Testis (tissue), 2 donors: Measurements from ENCODE around the gene RPTOR.

ENCODE experiments used
- POLR2A ChIP-seq: fragments of 450-650 bp; IDR thresholded peaks from one replicate; pipeline ENCODE4 v1.6.1; 2017; ENCODE audit warnings: antibody characterized with exemption, mild to moderate bottlenecking, moderate library complexity
- TF ChIP-seq, protein P1 (sequence below), 3 experiments: fragments of 450-650 bp in 2 of 3; fragments of 200-600 bp in 1 of 3; sonication (generic) in 1 of 3; IDR thresholded peaks; one replicate each; pipeline ENCODE4 v1.5.1; 2016 to 2019; ENCODE audit warnings: antibody characterized with exemption in 3 of 3, mild to moderate bottlenecking in 2 of 3, moderate library complexity in 1 of 3

DNA sequence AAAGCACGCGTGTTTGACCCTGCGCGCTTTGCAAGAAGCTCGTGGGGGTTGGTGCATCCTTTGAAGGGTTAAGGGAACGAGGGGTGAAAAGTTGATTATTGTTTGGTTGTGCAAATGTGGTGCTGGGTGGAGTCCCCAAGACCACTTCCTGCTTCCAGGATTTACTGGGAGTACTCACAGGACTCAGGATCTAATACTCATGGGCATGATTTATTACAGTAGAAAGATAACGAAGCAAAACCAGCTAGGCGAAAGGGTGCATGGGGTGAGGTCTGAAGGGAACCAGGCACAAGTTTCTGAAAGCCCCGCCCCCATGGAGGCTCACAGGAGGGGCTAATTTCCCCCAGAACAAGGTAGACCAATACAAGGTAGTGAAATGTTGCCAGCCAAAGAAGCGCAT, 58.8 kb downstream of the RPTOR start:
- TF ChIP-seq POLR2A: no peak
- TF ChIP-seq, protein P1, sequence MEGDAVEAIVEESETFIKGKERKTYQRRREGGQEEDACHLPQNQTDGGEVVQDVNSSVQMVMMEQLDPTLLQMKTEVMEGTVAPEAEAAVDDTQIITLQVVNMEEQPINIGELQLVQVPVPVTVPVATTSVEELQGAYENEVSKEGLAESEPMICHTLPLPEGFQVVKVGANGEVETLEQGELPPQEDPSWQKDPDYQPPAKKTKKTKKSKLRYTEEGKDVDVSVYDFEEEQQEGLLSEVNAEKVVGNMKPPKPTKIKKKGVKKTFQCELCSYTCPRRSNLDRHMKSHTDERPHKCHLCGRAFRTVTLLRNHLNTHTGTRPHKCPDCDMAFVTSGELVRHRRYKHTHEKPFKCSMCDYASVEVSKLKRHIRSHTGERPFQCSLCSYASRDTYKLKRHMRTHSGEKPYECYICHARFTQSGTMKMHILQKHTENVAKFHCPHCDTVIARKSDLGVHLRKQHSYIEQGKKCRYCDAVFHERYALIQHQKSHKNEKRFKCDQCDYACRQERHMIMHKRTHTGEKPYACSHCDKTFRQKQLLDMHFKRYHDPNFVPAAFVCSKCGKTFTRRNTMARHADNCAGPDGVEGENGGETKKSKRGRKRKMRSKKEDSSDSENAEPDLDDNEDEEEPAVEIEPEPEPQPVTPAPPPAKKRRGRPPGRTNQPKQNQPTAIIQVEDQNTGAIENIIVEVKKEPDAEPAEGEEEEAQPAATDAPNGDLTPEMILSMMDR (IDR thresholded peaks at IDR 0.05): no peak
